NCI-H2081 (cell line): ENCODE measurements around the gene ABCC6.
"Not testable (repeated sequence)": the region's sequence is repeated elsewhere in the genome, so short reads cannot be mapped to it uniquely, and the experiment has no call there.

Experiments used
- DNase-seq, 2 experiments: peaks; one replicate each; lab custom pipeline; 2025; lab: John Stamatoyannopoulos, UW

Gene ABCC6

GRCh38 chr16:16161319-16161718 lies 62.0 kb downstream of the ABCC6 start:
- no peak for DNase-seq

DNA sequence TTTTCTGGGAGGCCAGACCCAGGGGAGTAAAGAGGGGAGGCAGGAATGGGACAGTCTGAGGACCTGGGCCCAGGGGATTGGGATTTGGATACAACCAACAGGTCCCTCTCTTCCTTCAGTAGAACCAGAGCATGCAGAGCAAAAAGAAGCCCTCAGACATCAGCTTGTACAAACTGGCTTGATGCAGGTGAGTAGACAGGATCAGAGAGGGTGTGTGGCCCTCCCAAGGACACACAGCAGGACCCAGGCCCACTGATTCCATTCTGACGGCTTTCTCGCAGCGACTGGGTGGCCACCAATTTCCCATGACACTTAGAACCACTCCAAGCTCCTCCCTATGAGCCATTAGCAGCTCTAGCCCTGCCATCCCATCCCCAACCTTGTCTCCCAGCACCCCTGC lies 63.6 kb downstream of the ABCC6 start:
- no peak for DNase-seq

DNA sequence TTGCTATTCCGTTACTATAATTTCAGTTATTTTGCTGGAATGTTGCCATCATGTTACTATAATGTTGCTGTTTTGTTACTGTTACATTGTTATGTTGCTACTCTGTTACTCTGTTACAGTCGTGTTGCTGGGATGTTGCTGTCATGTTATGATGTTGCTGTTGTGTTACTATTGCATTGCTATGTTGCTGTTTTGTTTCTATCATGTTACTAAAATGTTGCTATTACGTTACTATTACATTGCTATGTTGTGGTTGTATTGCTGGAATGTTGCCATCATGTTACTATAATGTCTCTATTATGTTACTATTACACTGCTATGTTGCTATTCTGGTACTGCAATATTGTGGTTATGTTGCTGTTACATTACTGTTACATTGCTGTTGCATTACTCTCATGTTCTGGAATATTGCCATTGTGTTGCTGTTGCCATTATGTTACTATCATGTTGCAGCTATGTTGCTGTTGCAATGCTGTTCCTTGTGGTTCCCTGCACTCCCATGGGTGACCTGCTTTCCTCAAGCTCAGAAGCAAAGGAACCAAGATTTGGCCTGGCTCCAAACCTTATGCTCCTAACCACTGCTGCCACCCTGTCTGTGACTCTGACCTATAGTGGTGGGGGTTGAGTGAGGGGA lies 64.4 kb downstream of the ABCC6 start:
- DNase-seq, result no peak

DNA sequence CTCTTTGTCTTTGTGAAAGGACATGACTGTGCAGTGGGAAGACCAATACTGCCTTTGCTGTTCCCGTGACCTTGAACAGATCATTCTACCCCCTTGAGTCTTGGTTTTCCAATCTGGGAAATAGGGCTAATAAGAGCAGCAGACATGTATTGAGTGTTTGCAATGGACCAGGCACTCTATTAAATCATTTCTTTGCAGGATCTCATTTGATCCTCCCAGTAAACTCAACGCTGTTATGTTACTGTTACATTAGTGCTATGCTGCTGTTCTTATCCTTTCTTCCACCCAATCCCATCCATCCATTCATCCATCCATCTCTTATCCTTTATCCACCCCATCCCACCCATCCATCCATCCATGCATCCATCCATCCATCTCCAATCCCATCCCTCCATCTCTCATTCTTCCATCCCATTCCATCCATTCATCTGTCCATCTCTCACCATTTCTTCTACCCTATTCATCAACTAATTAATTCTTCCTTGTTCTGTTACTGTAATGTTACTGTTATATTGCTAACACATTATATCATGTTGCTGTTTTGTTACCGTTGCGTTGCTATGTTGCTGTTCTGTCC lies 65.1 kb downstream of the ABCC6 start:
- no peak for DNase-seq

- DNase-seq, result no peak
These were observed 66.1 kb downstream of the ABCC6 start for GRCh38 chr16:16157166-16157565.

DNA sequence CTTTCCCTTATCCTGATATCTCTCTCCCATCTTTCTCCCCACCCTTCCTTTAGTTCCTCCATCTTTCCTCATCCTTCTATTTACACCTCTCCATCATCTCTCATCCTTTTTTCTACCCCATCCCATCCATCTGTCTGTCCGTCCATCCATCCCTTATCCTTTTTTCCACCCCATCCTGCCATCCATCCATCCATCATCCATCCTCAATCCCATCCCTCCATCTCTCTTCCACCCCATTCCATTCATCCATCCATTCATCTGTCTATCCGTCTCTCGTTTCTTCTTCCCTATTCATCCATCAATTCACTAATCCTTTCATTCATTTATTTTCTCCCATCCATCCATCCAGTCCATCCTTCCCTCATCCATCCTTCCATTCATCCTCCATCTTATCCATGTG lies 68.1 kb downstream of the ABCC6 start:
- DNase-seq, result no peak

DNA sequence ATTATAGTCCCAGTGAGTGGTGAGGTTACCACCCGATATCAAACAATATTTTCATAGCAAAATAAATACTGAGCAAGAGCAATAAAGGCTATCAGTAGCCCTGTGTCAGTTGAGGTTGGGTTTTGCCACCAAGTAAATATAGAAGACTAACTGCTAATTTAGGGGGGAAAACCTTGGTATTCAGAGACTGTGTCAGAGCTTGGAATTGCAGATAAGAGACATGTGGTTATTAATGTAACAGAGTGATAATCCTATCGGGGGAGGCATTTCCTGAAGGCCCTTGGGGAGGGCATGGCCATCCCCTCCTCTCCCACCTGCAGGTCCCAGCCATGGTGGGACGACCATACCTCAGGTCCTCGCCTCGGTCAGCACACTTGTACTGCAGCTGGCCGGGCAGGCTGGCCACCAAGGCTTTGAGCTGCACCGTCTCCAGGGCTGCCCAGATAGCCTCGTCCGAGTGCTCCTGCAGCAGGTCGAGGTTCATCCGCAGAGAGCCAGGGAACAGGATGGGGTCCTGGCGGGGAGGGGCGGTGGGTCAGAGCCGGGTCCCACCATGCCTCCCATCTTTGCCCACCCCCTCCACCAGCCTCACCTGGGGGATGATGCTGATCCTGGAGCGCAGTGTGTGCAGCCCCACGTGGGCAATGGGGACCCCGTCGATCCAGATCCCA lies 68.9 kb downstream of the ABCC6 start:
- DNase-seq, result no peak

- not testable (repeated sequence) for DNase-seq
These were observed 70.3 kb downstream of the ABCC6 start for GRCh38 chr16:16153000-16153399.

DNA sequence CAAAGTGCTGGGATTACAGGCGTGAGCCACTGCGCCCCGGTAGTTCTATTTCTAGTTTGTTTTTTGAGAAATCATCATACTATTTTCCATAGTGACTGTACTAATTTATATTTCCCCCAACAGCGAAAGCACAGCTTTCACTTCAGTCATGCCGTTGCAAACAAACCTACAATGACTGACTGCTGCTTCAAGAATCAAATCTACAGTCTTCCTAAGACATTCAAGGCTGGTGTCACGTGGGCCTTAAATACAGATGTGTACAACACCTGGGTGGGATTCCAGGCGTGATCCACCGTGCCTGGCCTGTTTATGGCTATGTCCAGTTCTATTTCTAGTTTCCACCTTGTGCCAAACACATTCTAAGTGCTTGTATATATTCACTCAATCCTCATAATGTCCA lies 72.0 kb downstream of the ABCC6 start:
- DNase-seq, result no peak

GRCh38 chr16:16150878-16151152 lies 72.5 kb downstream of the ABCC6 start:
- no peak for DNase-seq

- peak; percentile 5 to 65 for DNase-seq
These were observed 73.0 kb downstream of the ABCC6 start for GRCh38 chr16:16150117-16150877.

GRCh38 chr16:16149710-16150116 lies 73.6 kb downstream of the ABCC6 start:
- DNase-seq, result no peak

GRCh38 chr16:16148755-16149154 lies 74.5 kb downstream of the ABCC6 start:
- DNase-seq, result no peak

DNA sequence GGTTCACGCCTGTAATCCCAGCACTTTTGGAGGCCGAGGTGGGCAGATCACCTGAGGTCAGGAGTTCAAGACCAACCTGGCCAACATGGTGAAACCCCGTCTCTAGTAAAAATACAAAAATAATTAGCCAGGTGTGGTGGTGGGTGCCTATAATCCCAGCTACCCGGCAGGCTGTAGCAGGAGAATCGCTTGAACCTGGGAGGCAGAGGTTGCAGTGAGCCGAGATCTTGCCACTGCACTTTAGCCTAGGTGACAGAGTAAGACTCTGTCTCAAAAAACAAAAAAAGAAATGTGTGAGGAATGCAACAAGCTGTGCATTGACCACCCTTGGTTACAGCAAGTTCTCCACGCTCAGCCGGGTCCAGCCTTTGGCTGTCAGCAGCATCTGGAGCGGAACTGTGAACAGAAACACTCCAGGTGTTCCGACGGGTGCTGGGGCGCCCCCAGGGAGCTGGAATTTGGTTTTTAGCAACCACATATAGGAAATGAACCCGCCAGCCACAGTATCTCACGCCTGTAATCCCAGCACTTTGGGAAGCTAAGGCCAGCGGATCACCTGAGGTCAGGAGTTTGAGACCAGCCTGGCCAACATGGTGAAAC lies 75.2 kb downstream of the ABCC6 start:
- DNase-seq, result not testable (repeated sequence)

- no peak for DNase-seq
These were observed 75.8 kb downstream of the ABCC6 start for GRCh38 chr16:16147316-16147999.

- DNase-seq, result peak; percentile 2 to 53
These were observed 76.6 kb downstream of the ABCC6 start for GRCh38 chr16:16146380-16147315.

DNA sequence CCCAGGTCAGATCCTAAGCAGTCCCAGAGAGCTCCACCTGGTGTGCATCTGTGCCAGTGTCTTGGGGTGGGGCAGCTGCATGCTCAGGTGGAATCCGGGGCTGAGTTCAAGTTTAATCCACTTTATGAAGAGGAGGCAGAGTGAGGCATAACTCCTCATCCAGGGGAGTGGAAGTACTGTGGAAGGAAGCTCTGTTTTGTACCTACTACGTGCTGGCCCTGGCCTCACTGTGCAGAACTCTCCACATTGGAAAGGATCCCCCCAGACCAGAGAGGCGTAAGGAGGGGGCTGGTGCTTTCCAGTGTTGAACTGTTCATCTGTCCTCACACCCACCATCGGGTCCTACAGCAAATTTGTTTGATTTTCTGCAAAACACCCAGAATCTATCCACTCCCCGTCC lies 78.0 kb downstream of the ABCC6 start:
- DNase-seq, result no peak

DNA sequence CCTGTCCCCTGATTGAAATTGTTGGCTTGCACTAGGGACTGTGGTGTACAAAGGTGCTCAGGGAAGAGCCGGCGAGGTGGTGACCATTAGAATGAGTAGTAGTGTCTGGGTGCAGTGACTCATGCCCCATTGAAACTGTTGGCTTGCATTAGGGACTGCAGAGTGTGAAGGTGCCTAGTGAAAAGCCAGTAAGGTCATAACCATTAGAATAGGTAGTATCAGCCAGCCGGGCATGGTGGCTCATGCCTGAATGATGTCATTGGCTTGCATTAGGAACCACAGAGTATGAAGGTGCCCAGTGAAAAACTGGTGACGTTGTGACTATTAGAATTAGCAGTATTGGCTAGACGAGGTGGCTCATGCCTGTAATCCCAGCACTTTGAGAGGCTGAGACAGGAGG lies 78.9 kb downstream of the ABCC6 start:
- no peak for DNase-seq

DNA sequence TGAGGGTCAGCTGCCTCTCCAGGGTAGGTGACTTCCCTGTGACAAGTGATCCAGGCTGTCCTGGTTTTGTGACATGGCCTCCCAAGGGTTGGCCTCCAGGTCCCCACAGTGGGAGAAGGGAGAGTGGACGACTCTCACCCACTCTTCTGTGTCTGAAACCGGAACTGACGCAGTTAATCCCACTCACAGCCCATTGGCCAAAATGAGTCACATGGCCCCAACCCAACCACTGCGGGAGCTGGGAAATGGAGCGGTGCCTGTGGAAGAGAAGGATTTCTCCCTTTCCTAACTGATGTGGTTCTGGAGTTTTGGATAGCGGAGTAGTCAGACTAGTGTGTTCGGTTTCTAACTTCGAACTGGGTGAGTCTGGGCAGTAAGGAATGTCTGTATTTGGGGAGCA lies 79.4 kb downstream of the ABCC6 start:
- DNase-seq, result no peak

DNA sequence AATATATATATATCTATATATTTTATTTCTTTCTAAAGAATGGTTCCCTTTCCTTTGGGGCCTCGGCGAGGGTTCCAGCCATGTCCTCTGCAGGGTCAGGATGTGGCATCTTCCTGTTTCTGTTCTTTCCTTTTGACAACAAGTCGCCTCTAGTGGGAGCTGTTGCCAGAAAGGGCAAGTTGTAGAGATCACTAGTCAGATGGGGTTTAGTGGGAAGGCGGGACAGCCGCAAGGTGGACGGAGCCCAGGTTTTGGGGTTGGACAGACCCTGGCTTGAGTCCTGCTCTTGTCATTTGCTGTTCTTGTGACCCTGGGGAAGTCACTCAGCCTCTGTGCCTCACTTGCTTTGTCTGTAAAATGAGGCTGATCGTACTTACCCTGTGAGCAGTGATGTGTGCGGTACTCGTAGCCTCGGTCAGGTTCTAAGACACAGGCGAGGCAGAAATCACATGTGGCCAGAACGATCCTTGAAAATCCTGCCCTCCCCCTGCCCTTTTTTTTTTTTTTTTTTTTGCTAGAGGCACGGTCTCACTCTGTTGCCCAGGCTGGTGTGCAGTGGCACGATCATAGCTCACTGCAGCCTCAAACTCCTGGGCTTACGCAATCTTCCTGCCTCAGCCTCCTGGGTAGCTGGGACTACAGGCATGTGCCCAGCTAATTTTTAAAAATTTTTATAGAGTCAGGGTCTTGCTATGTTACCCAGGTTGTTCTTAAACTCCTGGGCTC lies 80.1 kb downstream of the ABCC6 start:
- DNase-seq, result no peak
